ENCODE measurements around the gene C12orf75.

Gene C12orf75

GRCh38 chr12:105318651-105319483 is 11.6 kb upstream of the C12orf75 start:
- Histone ChIP-seq H3K4me2 (ENCODE audit: insufficient read depth, low read length, poor library complexity, severe bottlenecking) (no peak overlapping the region), H3K27ac (replicated peaks; ENCODE audit: low read length) (no peak overlapping the region), H4K91ac (ENCODE audit: low read depth, low read length, poor library complexity) (no peak overlapping the region), H3K4ac (ENCODE audit: low read length) (no peak overlapping the region), H2BK15ac (ENCODE audit: low read length) (no peak overlapping the region), H2AK5ac (ENCODE audit: low read depth, low read length) (no peak overlapping the region), H2AFZ (ENCODE audit: low read length) (no peak overlapping the region), H4K8ac (ENCODE audit: low read depth, low read length) (no peak overlapping the region), H3K4me1 (ENCODE audit: control insufficient read depth in 2 of 2, insufficient read depth in 1 of 2, low read depth in 1 of 2, low read length in 2 of 2) (no peaks in the 10 kb centered on the region), H3K23ac (ENCODE audit: low read depth, low read length, poor library complexity) (no peak overlapping the region), H3K9ac (ENCODE audit: low read depth, low read length, poor library complexity) (no peak overlapping the region), H3K36me3 (replicated peaks in 1 of 2; ENCODE audit: control insufficient read depth in 2 of 2, insufficient read depth in 2 of 2, low read length in 2 of 2) (no peaks in the 10 kb centered on the region), H3K79me1 (ENCODE audit: low read depth, low read length) (no peaks in the 10 kb centered on the region), H2BK120ac (ENCODE audit: low read depth, low read length) (no peak overlapping the region), H2BK12ac (ENCODE audit: low read length) (no peak overlapping the region), H3K14ac (ENCODE audit: low read length) (no peak overlapping the region), H3K4me3 (ENCODE audit: low read length in 2 of 2) (no peak overlapping the region), H2BK5ac (ENCODE audit: low read length) (no peak overlapping the region), H3K9me3 (replicated peaks in 1 of 2; ENCODE audit: control insufficient read depth in 2 of 2, insufficient read depth in 1 of 2, low read depth in 1 of 2, low read length in 2 of 2) (peaks cover 1 to 5% of the 10 kb centered on the region in 2 donors), H3K27me3 (ENCODE audit: control insufficient read depth in 3 of 3, insufficient read depth in 3 of 3, low read depth in 1 of 3, low read length in 3 of 3) (peaks cover 0 to 31% (median 0%) of the 10 kb centered on the region in 3 experiments), H3K18ac (ENCODE audit: low read length) (no peak overlapping the region)
- no peak for DNase-seq (ENCODE audit: low spot score)
- WGBS, 2 donors (ENCODE audit: extremely low coverage in 2 of 2, insufficient read length in 2 of 2, insufficient replicate concordance in 1 of 2) = no CpG with 5 or more reads among the region's 2 CpGs

- H3K14ac ChIP-seq (ENCODE audit: low read length) = no peak overlapping the region
- H3K23ac ChIP-seq (ENCODE audit: low read depth, low read length, poor library complexity) = no peak overlapping the region
- no peak overlapping the region for H2AK5ac ChIP-seq (ENCODE audit: low read depth, low read length)
- H3K36me3 ChIP-seq (replicated peaks in 1 of 2; ENCODE audit: control insufficient read depth in 2 of 2, insufficient read depth in 2 of 2, low read length in 2 of 2) = no peaks in the 10 kb centered on the region
- peaks cover 0 to 32% (median 0%) of the 10 kb centered on the region in 3 experiments for H3K27me3 ChIP-seq (ENCODE audit: control insufficient read depth in 3 of 3, insufficient read depth in 3 of 3, low read depth in 1 of 3, low read length in 3 of 3)
- no peaks in the 10 kb centered on the region for H3K4me1 ChIP-seq (ENCODE audit: control insufficient read depth in 2 of 2, insufficient read depth in 1 of 2, low read depth in 1 of 2, low read length in 2 of 2)
- H3K9me3 ChIP-seq (replicated peaks in 1 of 2; ENCODE audit: control insufficient read depth in 2 of 2, insufficient read depth in 1 of 2, low read depth in 1 of 2, low read length in 2 of 2) = peaks cover 0 to 1% of the 10 kb centered on the region in 2 donors
- H3K4ac ChIP-seq (ENCODE audit: low read length) = no peak overlapping the region
- no peak overlapping the region for H4K8ac ChIP-seq (ENCODE audit: low read depth, low read length)
- H3K4me3 ChIP-seq (ENCODE audit: low read length in 2 of 2) = no peak overlapping the region
- no peak overlapping the region for H3K27ac ChIP-seq (replicated peaks; ENCODE audit: low read length)
- no CpG with 5 or more reads among the region's 8 CpGs for WGBS, 2 donors (ENCODE audit: extremely low coverage in 2 of 2, insufficient read length in 2 of 2, insufficient replicate concordance in 1 of 2)
- DNase-seq (ENCODE audit: low spot score) = no peak
- no peak overlapping the region for H2AFZ ChIP-seq (ENCODE audit: low read length)
- no peak overlapping the region for H2BK12ac ChIP-seq (ENCODE audit: low read length)
- no peak overlapping the region for H2BK15ac ChIP-seq (ENCODE audit: low read length)
- H3K4me2 ChIP-seq (ENCODE audit: insufficient read depth, low read length, poor library complexity, severe bottlenecking) = no peak overlapping the region
- no peaks in the 10 kb centered on the region for H3K79me1 ChIP-seq (ENCODE audit: low read depth, low read length)
- no peak overlapping the region for H3K9ac ChIP-seq (ENCODE audit: low read depth, low read length, poor library complexity)
- no peak overlapping the region for H2BK5ac ChIP-seq (ENCODE audit: low read length)
- no peak overlapping the region for H2BK120ac ChIP-seq (ENCODE audit: low read depth, low read length)
- no peak overlapping the region for H3K18ac ChIP-seq (ENCODE audit: low read length)
- no peak overlapping the region for H4K91ac ChIP-seq (ENCODE audit: low read depth, low read length, poor library complexity)
Measured at GRCh38 chr12:105319691-105320209, 10.7 kb upstream of the C12orf75 start.

GRCh38 chr12:105321125-105321524 is 9.4 kb upstream of the C12orf75 start:
- H2AK5ac ChIP-seq (ENCODE audit: low read depth, low read length) = no peak overlapping the region
- H4K91ac ChIP-seq (ENCODE audit: low read depth, low read length, poor library complexity) = no peak overlapping the region
- no peak overlapping the region for H2AFZ ChIP-seq (ENCODE audit: low read length)
- no peak overlapping the region for H3K4me2 ChIP-seq (ENCODE audit: insufficient read depth, low read length, poor library complexity, severe bottlenecking)
- no peak overlapping the region for H2BK120ac ChIP-seq (ENCODE audit: low read depth, low read length)
- no peak overlapping the region for H3K23ac ChIP-seq (ENCODE audit: low read depth, low read length, poor library complexity)
- no peak overlapping the region for H4K8ac ChIP-seq (ENCODE audit: low read depth, low read length)
- H3K9me3 ChIP-seq (replicated peaks in 1 of 2; ENCODE audit: control insufficient read depth in 2 of 2, insufficient read depth in 1 of 2, low read depth in 1 of 2, low read length in 2 of 2) = no peaks in the 10 kb centered on the region
- peaks cover 0 to 32% (median 0%) of the 10 kb centered on the region in 3 experiments for H3K27me3 ChIP-seq (ENCODE audit: control insufficient read depth in 3 of 3, insufficient read depth in 3 of 3, low read depth in 1 of 3, low read length in 3 of 3)
- no peak overlapping the region for H3K4me3 ChIP-seq (ENCODE audit: low read length in 2 of 2)
- H3K27ac ChIP-seq (replicated peaks; ENCODE audit: low read length) = no peak overlapping the region
- H3K4me1 ChIP-seq (ENCODE audit: control insufficient read depth in 2 of 2, insufficient read depth in 1 of 2, low read depth in 1 of 2, low read length in 2 of 2) = no peaks in the 10 kb centered on the region
- H3K36me3 ChIP-seq (replicated peaks in 1 of 2; ENCODE audit: control insufficient read depth in 2 of 2, insufficient read depth in 2 of 2, low read length in 2 of 2) = no peaks in the 10 kb centered on the region
- no peak overlapping the region for H2BK12ac ChIP-seq (ENCODE audit: low read length)
- no peak overlapping the region for H3K4ac ChIP-seq (ENCODE audit: low read length)
- no peak overlapping the region for H3K14ac ChIP-seq (ENCODE audit: low read length)
- H3K9ac ChIP-seq (ENCODE audit: low read depth, low read length, poor library complexity) = no peak overlapping the region
- DNase-seq (ENCODE audit: low spot score) = no peak
- no peak overlapping the region for H2BK15ac ChIP-seq (ENCODE audit: low read length)
- H3K18ac ChIP-seq (ENCODE audit: low read length) = no peak overlapping the region
- no peaks in the 10 kb centered on the region for H3K79me1 ChIP-seq (ENCODE audit: low read depth, low read length)
- WGBS, 2 donors (ENCODE audit: extremely low coverage in 2 of 2, insufficient read length in 2 of 2, insufficient replicate concordance in 1 of 2) = no CpG with 5 or more reads among the region's 2 CpGs
- no peak overlapping the region for H2BK5ac ChIP-seq (ENCODE audit: low read length)

GRCh38 chr12:105322070-105322469 is 8.4 kb upstream of the C12orf75 start:
- Histone ChIP-seq H4K91ac (ENCODE audit: low read depth, low read length, poor library complexity) (no peak overlapping the region), H2AFZ (ENCODE audit: low read length) (no peak overlapping the region), H3K27me3 (ENCODE audit: control insufficient read depth in 3 of 3, insufficient read depth in 3 of 3, low read depth in 1 of 3, low read length in 3 of 3) (peaks cover 0 to 32% (median 0%) of the 10 kb centered on the region in 3 experiments), H3K4me1 (ENCODE audit: control insufficient read depth in 2 of 2, insufficient read depth in 1 of 2, low read depth in 1 of 2, low read length in 2 of 2) (no peaks in the 10 kb centered on the region), H3K9ac (ENCODE audit: low read depth, low read length, poor library complexity) (no peak overlapping the region), H3K4me2 (ENCODE audit: insufficient read depth, low read length, poor library complexity, severe bottlenecking) (no peak overlapping the region), H3K4me3 (ENCODE audit: low read length in 2 of 2) (no peak overlapping the region), H3K14ac (ENCODE audit: low read length) (no peak overlapping the region), H3K9me3 (replicated peaks in 1 of 2; ENCODE audit: control insufficient read depth in 2 of 2, insufficient read depth in 1 of 2, low read depth in 1 of 2, low read length in 2 of 2) (no peaks in the 10 kb centered on the region), H3K18ac (ENCODE audit: low read length) (no peak overlapping the region), H2BK5ac (ENCODE audit: low read length) (no peak overlapping the region), H4K8ac (ENCODE audit: low read depth, low read length) (no peak overlapping the region), H2AK5ac (ENCODE audit: low read depth, low read length) (no peak overlapping the region), H3K23ac (ENCODE audit: low read depth, low read length, poor library complexity) (no peak overlapping the region), H2BK15ac (ENCODE audit: low read length) (no peak overlapping the region), H3K4ac (ENCODE audit: low read length) (no peak overlapping the region), H2BK120ac (ENCODE audit: low read depth, low read length) (no peak overlapping the region), H3K27ac (replicated peaks; ENCODE audit: low read length) (no peak overlapping the region), H2BK12ac (ENCODE audit: low read length) (no peak overlapping the region), H3K36me3 (replicated peaks in 1 of 2; ENCODE audit: control insufficient read depth in 2 of 2, insufficient read depth in 2 of 2, low read length in 2 of 2) (no peaks in the 10 kb centered on the region), H3K79me1 (ENCODE audit: low read depth, low read length) (no peaks in the 10 kb centered on the region)
- no CpG with 5 or more reads among the region's 4 CpGs for WGBS, 2 donors (ENCODE audit: extremely low coverage in 2 of 2, insufficient read length in 2 of 2, insufficient replicate concordance in 1 of 2)
- no peak for DNase-seq (ENCODE audit: low spot score)

All from neuronal stem cell (in vitro differentiated cells).